ENCODE data around the gene CLTB.

CLTB gene

DNA sequence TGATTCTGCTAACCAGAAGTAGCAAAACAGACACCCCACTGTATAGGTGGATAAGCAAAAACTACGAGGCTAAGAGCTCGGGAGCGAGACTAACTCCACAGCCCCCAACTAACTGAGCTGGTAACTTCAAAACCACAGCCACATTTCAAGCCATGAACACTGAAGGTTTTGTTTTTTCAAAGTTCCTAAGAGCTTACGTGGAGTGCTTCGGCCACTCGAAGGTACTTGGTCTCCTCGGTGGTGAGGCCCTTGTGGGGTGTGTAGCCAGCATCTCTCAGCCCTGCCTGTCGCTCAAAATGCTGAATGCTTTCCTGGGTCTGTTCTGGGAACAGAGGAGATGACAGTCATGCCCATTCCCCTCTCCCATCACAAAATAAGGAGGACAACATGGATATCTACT, 65.9 kb downstream of the CLTB start:
- no peak for DNase-seq (ENCODE audit: low spot score)

DNA sequence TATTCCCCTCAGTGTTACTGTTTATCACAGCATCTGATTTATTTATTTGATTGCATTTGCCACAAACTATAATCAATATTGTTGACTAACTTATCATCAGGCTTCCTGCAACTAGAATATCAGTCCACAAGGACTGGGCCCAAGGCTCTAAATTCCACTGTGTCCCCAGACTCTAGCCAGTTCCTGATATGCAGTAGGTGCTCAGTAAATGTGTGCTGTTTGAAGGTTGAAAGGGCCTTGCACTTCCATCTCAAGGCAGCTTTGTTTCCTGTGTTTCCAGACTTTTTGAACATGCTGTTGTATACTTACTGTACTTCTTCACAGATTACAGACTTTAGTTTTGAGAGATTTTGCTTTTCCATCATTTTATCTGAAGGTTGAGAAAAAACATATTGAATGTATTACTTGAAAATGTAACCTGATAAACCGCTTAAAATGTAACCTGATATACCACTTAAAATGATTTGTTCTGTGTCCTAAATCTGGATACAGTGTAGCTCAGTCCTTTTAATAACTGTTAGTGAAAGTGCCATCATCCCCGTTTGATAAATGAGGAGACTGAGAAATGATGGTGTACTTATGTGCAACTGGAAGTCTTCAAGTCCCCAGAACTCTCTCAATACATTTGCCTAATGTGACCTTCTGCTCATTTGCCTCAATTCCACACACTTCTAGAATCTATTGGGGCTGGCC, 73.4 kb downstream of the CLTB start:
- no peak for DNase-seq (ENCODE audit: low spot score)
